Testis (tissue), 2 donors: Measurements from ENCODE around the gene FAM234A.

Experiments used
- CTCF ChIP-seq, 3 experiments: fragments of 450-650 bp in 2 of 3; fragments of 200-600 bp in 1 of 3; sonication (generic) in 1 of 3; IDR thresholded peaks; one replicate each; pipeline ENCODE4 v1.5.1; 2016 to 2019; ENCODE audit warnings: antibody characterized with exemption in 3 of 3, mild to moderate bottlenecking in 2 of 3, moderate library complexity in 1 of 3
- POLR2A ChIP-seq: fragments of 450-650 bp; IDR thresholded peaks from one replicate; pipeline ENCODE4 v1.6.1; 2017; ENCODE audit warnings: antibody characterized with exemption, mild to moderate bottlenecking, moderate library complexity

DNA sequence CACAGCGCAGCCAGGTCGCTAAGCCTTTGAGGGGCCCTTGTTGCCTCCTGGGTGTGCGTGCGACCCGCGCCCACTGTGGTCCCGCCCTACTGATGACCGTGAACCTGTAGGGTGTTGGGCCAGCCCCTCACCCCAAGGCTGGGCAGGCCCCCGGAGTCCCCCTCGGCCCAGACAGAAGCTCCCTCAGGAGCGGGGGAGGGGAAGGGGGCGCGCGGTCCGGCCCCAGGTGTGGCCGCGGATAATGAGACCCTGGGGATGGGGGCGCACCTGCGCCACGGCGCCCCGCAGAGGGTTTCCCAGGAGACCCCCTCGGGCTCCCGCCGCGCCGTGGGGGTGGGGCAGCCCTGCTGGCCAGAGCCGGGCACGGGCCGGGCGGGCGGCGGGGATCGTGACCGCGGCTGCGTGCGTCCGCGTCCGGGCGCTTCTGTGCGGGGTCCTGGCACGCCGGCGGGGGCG, 45.4 kb downstream of the FAM234A start:
- no peak for TF ChIP-seq CTCF (IDR thresholded peaks at IDR 0.05)
- TF ChIP-seq POLR2A: no peak
